GM19324 (cell line): ENCODE measurements around the gene TNN.

Source experiments
- ATAC-seq: cut with Tn5 transposase; IDR thresholded peaks from one replicate; pipeline ENCODE4 v1.9.1; 2021; ENCODE audit warnings: mild to moderate bottlenecking, moderate library complexity; ENCODE audit not compliant: unreplicated experiment, low FRiP score

TNN gene

GRCh38 chr1:175169286-175170018 is 101.8 kb downstream of the TNN start:
- no peak for ATAC-seq

GRCh38 chr1:175171036-175171913 is 103.6 kb downstream of the TNN start:
- ATAC-seq: no peak

- ATAC-seq: no peak
These were observed 104.9 kb downstream of the TNN start for GRCh38 chr1:175172503-175172902.

- ATAC-seq: no peak
These were observed 105.9 kb downstream of the TNN start for GRCh38 chr1:175173531-175173930.

- ATAC-seq: no peak
These were observed 106.9 kb downstream of the TNN start for GRCh38 chr1:175174309-175175102.

GRCh38 chr1:175176246-175176645 is 108.6 kb downstream of the TNN start:
- no peak for ATAC-seq

GRCh38 chr1:175178056-175178455 is 110.4 kb downstream of the TNN start:
- ATAC-seq: no peak

GRCh38 chr1:175178456-175178855 is 110.8 kb downstream of the TNN start:
- no peak for ATAC-seq

- ATAC-seq: no peak
These were observed 112.4 kb downstream of the TNN start for GRCh38 chr1:175179837-175180590.

- ATAC-seq: no peak
These were observed 114.6 kb downstream of the TNN start for GRCh38 chr1:175182201-175182746.

GRCh38 chr1:175183586-175183985 is 116.0 kb downstream of the TNN start:
- no peak for ATAC-seq

GRCh38 chr1:175185903-175186302 is 118.3 kb downstream of the TNN start:
- no peak for ATAC-seq

GRCh38 chr1:175186433-175187160 is 119.0 kb downstream of the TNN start:
- no peak for ATAC-seq

- ATAC-seq: peak; percentile 49
These were observed 121.3 kb downstream of the TNN start for GRCh38 chr1:175188936-175189335.

- ATAC-seq: no peak
These were observed 124.0 kb downstream of the TNN start for GRCh38 chr1:175191659-175192058.

- ATAC-seq: no peak
These were observed 124.5 kb downstream of the TNN start for GRCh38 chr1:175192111-175192629.

- ATAC-seq: peak; percentile 58
These were observed 125.2 kb downstream of the TNN start, which contains the start of gene KIAA0040 for GRCh38 chr1:175192630-175193526. TSS of gene KIAA0040 (minus strand) at chr1:175192776. CDS start at chr1:175161013, 31,763 bp downstream.

- no peak for ATAC-seq
These were observed 125.9 kb downstream of the TNN start for GRCh38 chr1:175193527-175193910.
